Measurements from ENCODE around the gene SELENBP1.
A peak's percentile ranks its signal among the peaks of the same experiment; 100 is the strongest.

SELENBP1 gene

GRCh38 chr1:151334822-151335221, 37.7 kb downstream of the SELENBP1 start:
- no peaks in the 10 kb centered on the region for H3K79me1 ChIP-seq (ENCODE audit: low read depth, low read length)
- H3K9me3 ChIP-seq (replicated peaks in 1 of 2; ENCODE audit: control insufficient read depth in 2 of 2, insufficient read depth in 1 of 2, low read depth in 1 of 2, low read length in 2 of 2): no peaks in the 10 kb centered on the region
- no peak overlapping the region for H2BK120ac ChIP-seq (ENCODE audit: low read depth, low read length)
- no peak overlapping the region for H2BK12ac ChIP-seq (ENCODE audit: low read length)
- DNase-seq (ENCODE audit: low spot score): no peak
- WGBS, 2 donors (ENCODE audit: extremely low coverage in 2 of 2, insufficient read length in 2 of 2, insufficient replicate concordance in 1 of 2): 100% methylated on average over 1 of the region's 5 CpGs
- H3K18ac ChIP-seq (ENCODE audit: low read length): no peak overlapping the region
- no peak overlapping the region for H3K23ac ChIP-seq (ENCODE audit: low read depth, low read length, poor library complexity)
- H3K4me1 ChIP-seq (ENCODE audit: control insufficient read depth in 2 of 2, insufficient read depth in 1 of 2, low read depth in 1 of 2, low read length in 2 of 2): no peaks in the 10 kb centered on the region
- no peak overlapping the region for H3K27ac ChIP-seq (replicated peaks; ENCODE audit: low read length)
- H3K4me3 ChIP-seq (ENCODE audit: low read length in 2 of 2): no peak overlapping the region
- no peak overlapping the region for H3K9ac ChIP-seq (ENCODE audit: low read depth, low read length, poor library complexity)
- H4K8ac ChIP-seq (ENCODE audit: low read depth, low read length): no peak overlapping the region
- no peak overlapping the region for H2BK15ac ChIP-seq (ENCODE audit: low read length)
- no peak overlapping the region for H3K4ac ChIP-seq (ENCODE audit: low read length)
- no peak overlapping the region for H2BK5ac ChIP-seq (ENCODE audit: low read length)
- no peak overlapping the region for H2AFZ ChIP-seq (ENCODE audit: low read length)
- no peaks in the 10 kb centered on the region for H3K36me3 ChIP-seq (replicated peaks in 1 of 2; ENCODE audit: control insufficient read depth in 2 of 2, insufficient read depth in 2 of 2, low read length in 2 of 2)
- H3K4me2 ChIP-seq (ENCODE audit: insufficient read depth, low read length, poor library complexity, severe bottlenecking): no peak overlapping the region
- H3K14ac ChIP-seq (ENCODE audit: low read length): no peak overlapping the region
- no peak overlapping the region for H4K91ac ChIP-seq (ENCODE audit: low read depth, low read length, poor library complexity)
- H3K27me3 ChIP-seq (ENCODE audit: control insufficient read depth in 3 of 3, insufficient read depth in 3 of 3, low read depth in 1 of 3, low read length in 3 of 3): no peaks in the 10 kb centered on the region
- no peak overlapping the region for H2AK5ac ChIP-seq (ENCODE audit: low read depth, low read length)

- Histone ChIP-seq H3K4me3 (ENCODE audit: low read length in 2 of 2) (peak overlapping the region; percentile 62 to 77), H3K36me3 (replicated peaks in 1 of 2; ENCODE audit: control insufficient read depth in 2 of 2, insufficient read depth in 2 of 2, low read length in 2 of 2) (peaks cover 7 to 19% of the 10 kb centered on the region in 2 donors), H3K4me1 (ENCODE audit: control insufficient read depth in 2 of 2, insufficient read depth in 1 of 2, low read depth in 1 of 2, low read length in 2 of 2) (peaks cover 4 to 9% of the 10 kb centered on the region in 2 donors), H3K4me2 (ENCODE audit: insufficient read depth, low read length, poor library complexity, severe bottlenecking) (peak overlapping the region; percentile 67), H3K14ac (ENCODE audit: low read length) (no peak overlapping the region), H3K18ac (ENCODE audit: low read length) (peak overlapping the region; percentile 87), H3K9me3 (replicated peaks in 1 of 2; ENCODE audit: control insufficient read depth in 2 of 2, insufficient read depth in 1 of 2, low read depth in 1 of 2, low read length in 2 of 2) (no peaks in the 10 kb centered on the region), H2AFZ (ENCODE audit: low read length) (peak overlapping the region; percentile 81), H3K23ac (ENCODE audit: low read depth, low read length, poor library complexity) (no peak overlapping the region), H3K27ac (replicated peaks; ENCODE audit: low read length) (peak overlapping the region; percentile 59), H2AK5ac (ENCODE audit: low read depth, low read length) (no peak overlapping the region), H3K27me3 (ENCODE audit: control insufficient read depth in 3 of 3, insufficient read depth in 3 of 3, low read depth in 1 of 3, low read length in 3 of 3) (no peaks in the 10 kb centered on the region), H4K91ac (ENCODE audit: low read depth, low read length, poor library complexity) (no peak overlapping the region), H2BK5ac (ENCODE audit: low read length) (no peak overlapping the region), H2BK15ac (ENCODE audit: low read length) (peak overlapping the region; percentile 58), H3K9ac (ENCODE audit: low read depth, low read length, poor library complexity) (peak overlapping the region; percentile 64), H3K79me1 (ENCODE audit: low read depth, low read length) (peaks cover 3% of the 10 kb centered on the region), H2BK120ac (ENCODE audit: low read depth, low read length) (no peak overlapping the region), H3K4ac (ENCODE audit: low read length) (no peak overlapping the region), H4K8ac (ENCODE audit: low read depth, low read length) (peak overlapping the region; percentile 93), H2BK12ac (ENCODE audit: low read length) (peak overlapping the region; percentile 63)
- no peak for DNase-seq (ENCODE audit: low spot score)
- no CpG with 5 or more reads among the region's 34 CpGs for WGBS, 2 donors (ENCODE audit: extremely low coverage in 2 of 2, insufficient read length in 2 of 2, insufficient replicate concordance in 1 of 2)
These were observed 44.4 kb downstream of the SELENBP1 start for GRCh38 chr1:151327903-151328674.

- no peak within 1 kb of the TSS for H3K4ac ChIP-seq (ENCODE audit: low read length)
- H2AK5ac ChIP-seq (ENCODE audit: low read depth, low read length): peak within 1 kb of the TSS; percentile 61
- H2BK12ac ChIP-seq (ENCODE audit: low read length): peak within 1 kb of the TSS; percentile 63
- H2BK120ac ChIP-seq (ENCODE audit: low read depth, low read length): no peak within 1 kb of the TSS
- peak within 1 kb of the TSS; percentile 59 for H3K27ac ChIP-seq (replicated peaks; ENCODE audit: low read length)
- H3K23ac ChIP-seq (ENCODE audit: low read depth, low read length, poor library complexity): no peak within 1 kb of the TSS
- H2BK15ac ChIP-seq (ENCODE audit: low read length): peak within 1 kb of the TSS; percentile 58
- peaks cover 4 to 9% of the 10 kb centered on the region in 2 donors for H3K4me1 ChIP-seq (ENCODE audit: control insufficient read depth in 2 of 2, insufficient read depth in 1 of 2, low read depth in 1 of 2, low read length in 2 of 2)
- DNase-seq (ENCODE audit: low spot score): peak; percentile 98
- H3K36me3 ChIP-seq (replicated peaks in 1 of 2; ENCODE audit: control insufficient read depth in 2 of 2, insufficient read depth in 2 of 2, low read length in 2 of 2): peaks cover 7 to 26% of the 10 kb centered on the region in 2 donors
- no peaks in the 10 kb centered on the region for H3K9me3 ChIP-seq (replicated peaks in 1 of 2; ENCODE audit: control insufficient read depth in 2 of 2, insufficient read depth in 1 of 2, low read depth in 1 of 2, low read length in 2 of 2)
- peak within 1 kb of the TSS; percentile 64 for H3K9ac ChIP-seq (ENCODE audit: low read depth, low read length, poor library complexity)
- no peak within 1 kb of the TSS for H3K14ac ChIP-seq (ENCODE audit: low read length)
- H2BK5ac ChIP-seq (ENCODE audit: low read length): peak within 1 kb of the TSS; percentile 39
- peak within 1 kb of the TSS; percentile 93 for H4K8ac ChIP-seq (ENCODE audit: low read depth, low read length)
- peak within 1 kb of the TSS; percentile 62 to 87 for H3K4me3 ChIP-seq (ENCODE audit: low read length in 2 of 2)
- H3K4me2 ChIP-seq (ENCODE audit: insufficient read depth, low read length, poor library complexity, severe bottlenecking): peak within 1 kb of the TSS; percentile 67
- no peaks in the 10 kb centered on the region for H3K27me3 ChIP-seq (ENCODE audit: control insufficient read depth in 3 of 3, insufficient read depth in 3 of 3, low read depth in 1 of 3, low read length in 3 of 3)
- WGBS, 2 donors (ENCODE audit: extremely low coverage in 2 of 2, insufficient read length in 2 of 2, insufficient replicate concordance in 1 of 2): no CpG with 5 or more reads among the region's 40 CpGs
- peak within 1 kb of the TSS; percentile 87 for H3K18ac ChIP-seq (ENCODE audit: low read length)
- H4K91ac ChIP-seq (ENCODE audit: low read depth, low read length, poor library complexity): no peak within 1 kb of the TSS
- peaks cover 3% of the 10 kb centered on the region for H3K79me1 ChIP-seq (ENCODE audit: low read depth, low read length)
- peak within 1 kb of the TSS; percentile 81 for H2AFZ ChIP-seq (ENCODE audit: low read length)
These were observed 45.1 kb downstream of the SELENBP1 start, which contains the start of gene PI4KB for GRCh38 chr1:151327223-151327902. PI4KB (minus strand) TSS chr1:151327416; CDS start chr1:151316481, 10,935 bp downstream.
